Neural cell (in vitro differentiated cells): ENCODE results near the gene RSRP1. TPM values are rescaled to one million over a fixed set of nuclear protein-coding genes. Genes with fewer than 3 reads are reported as not detected.
A peak's percentile ranks its signal among the peaks of the same experiment; 100 is the strongest.

ENCODE experiments used
- H2AFZ ChIP-seq: fragments of 200-600, 300-800 bp; sonication (generic), shearing (Covaris generic); 2 replicates; pipeline ENCODE4 v1.6.0; 2014; ENCODE audit warnings: low read depth, mild to moderate bottlenecking, antibody characterized with exemption, low read length, moderate library complexity
- H3F3A ChIP-seq: fragments of 200-600 bp; shearing (Covaris generic); 2 replicates; pipeline ENCODE4 v1.6.1; 2016; ENCODE audit warnings: mild to moderate bottlenecking, moderate library complexity, mixed read lengths, antibody characterized with exemption, low read length; ENCODE audit not compliant: insufficient read depth, poor library complexity, severe bottlenecking
- H3K27ac ChIP-seq: fragments of 200-600, 300-800 bp; sonication (generic), shearing (Covaris generic); 2 replicates; pipeline ENCODE4 v1.5.1; 2014; ENCODE audit warnings: mild to moderate bottlenecking, low read length, moderate library complexity
- H3K27me3 ChIP-seq: fragments of 300-800, 200-600 bp; sonication (generic), shearing (Covaris generic); 2 replicates; pipeline ENCODE4 v1.6.0; 2014; ENCODE audit warnings: mild to moderate bottlenecking, low read depth, low read length, moderate library complexity; ENCODE audit not compliant: insufficient read depth
- H3K36me3 ChIP-seq: fragments of 300-800, 200-600 bp; sonication (generic), shearing (Covaris generic); 2 replicates; pipeline ENCODE4 v1.5.1; 2014; ENCODE audit warnings: mild to moderate bottlenecking, antibody characterized with exemption, low read length, moderate library complexity; ENCODE audit not compliant: insufficient read depth
- H3K4me2 ChIP-seq: fragments of 300-800, 200-600 bp; sonication (generic), shearing (Covaris generic); 2 replicates; pipeline ENCODE4 v1.6.0; 2014; ENCODE audit warnings: mild to moderate bottlenecking, low read length
- H3K4me3 ChIP-seq: fragments of 300-800, 200-600 bp; sonication (generic), shearing (Covaris generic); 2 replicates; pipeline ENCODE4 v1.5.1; 2014; ENCODE audit warnings: mild to moderate bottlenecking, low read length, moderate library complexity
- H3K79me2 ChIP-seq: fragments of 200-600 bp; shearing (Covaris generic); replicated peaks from 2 replicates; pipeline ENCODE4 v1.6.0; 2014; ENCODE audit warnings: mild to moderate bottlenecking, low read length, moderate library complexity; ENCODE audit not compliant: insufficient read depth
- H3K9ac ChIP-seq: fragments of 300-800, 200-600 bp; sonication (generic), shearing (Covaris generic); 2 replicates; pipeline ENCODE4 v1.6.1; 2016; ENCODE audit warnings: mild to moderate bottlenecking, low read length, mixed read lengths
- H3K9me2 ChIP-seq: fragments of 200-600 bp; shearing (Covaris generic); 2 replicates; pipeline ENCODE4 v1.6.1; 2016; ENCODE audit warnings: mild to moderate bottlenecking, low read length, mixed read lengths; ENCODE audit not compliant: insufficient read depth
- H3K9me3 ChIP-seq: fragments of 200-600, 300-800 bp; sonication (generic), shearing (Covaris generic); 2 replicates; pipeline ENCODE4 v1.6.1; 2016; ENCODE audit warnings: mild to moderate bottlenecking, mixed run types, low read length, moderate library complexity, mixed read lengths
- H4K20me1 ChIP-seq: fragments of 200-600 bp; shearing (Covaris generic); 2 replicates; pipeline ENCODE4 v1.6.1; 2016; ENCODE audit warnings: mild to moderate bottlenecking, mixed run types; ENCODE audit not compliant: insufficient read depth
- EP300 ChIP-seq: fragments of 450-650 bp; conservative IDR thresholded peaks from 2 replicates; pipeline ENCODE4 v1.6.1; 2014; ENCODE audit warnings: antibody characterized with exemption, mild to moderate bottlenecking, moderate library complexity; ENCODE audit not compliant: poor library complexity, severe bottlenecking
- EZH2 ChIP-seq: fragments of 200-600, 300-800 bp; shearing (Covaris generic), sonication (generic); IDR thresholded peaks from 2 replicates; pipeline ENCODE4 v1.6.1; 2014; ENCODE audit warnings: antibody characterized with exemption, low read length, borderline replicate concordance, mild to moderate bottlenecking; ENCODE audit not compliant: insufficient read depth, poor library complexity, severe bottlenecking
- MXI1 ChIP-seq: fragments of 450-650 bp; conservative IDR thresholded peaks from 2 replicates; pipeline ENCODE4 v1.6.1; 2014; ENCODE audit warnings: antibody characterized with exemption, mild to moderate bottlenecking; ENCODE audit not compliant: poor library complexity, severe bottlenecking
- POLR2AphosphoS5 ChIP-seq: IDR thresholded peaks from 2 replicates; pipeline ENCODE4 v1.6.1; 2012
- RAD21 ChIP-seq: fragments of 450-650 bp; conservative IDR thresholded peaks from 2 replicates; pipeline ENCODE4 v1.6.1; 2014; ENCODE audit warnings: antibody characterized with exemption, mild to moderate bottlenecking, moderate library complexity
- REST ChIP-seq: IDR thresholded peaks from 2 replicates; pipeline ENCODE4 v1.6.1; 2012; ENCODE audit warnings: borderline replicate concordance
- SMC3 ChIP-seq: fragments of 450-650 bp; conservative IDR thresholded peaks from 2 replicates; pipeline ENCODE4 v1.6.1; 2014; ENCODE audit warnings: antibody characterized with exemption, mild to moderate bottlenecking, moderate library complexity; ENCODE audit not compliant: poor library complexity
- polyA plus RNA-seq: library from polyadenylated mRNA; depleted of rRNA; stranded (reverse); fragments of >200 nt; gene quantifications from 2 replicates; pipeline ENCODE4 v1.2.3, GENCODE V29; 2014
- TF ChIP-seq, protein P1 (sequence below): fragments of 450-650 bp; IDR thresholded peaks from 2 replicates; pipeline ENCODE4 v1.5.1; 2014; ENCODE audit warnings: antibody characterized with exemption, mild to moderate bottlenecking, moderate library complexity; ENCODE audit not compliant: poor library complexity, severe bottlenecking

The RSRP1 gene
- polyA plus RNA-seq, 1 donor from 2014 or later = 152 TPM

GRCh38 chr1:25255706-25256577 is 8.7 kb upstream of the RSRP1 start:
- Histone ChIP-seq H3K79me2 (no peaks in the 10 kb centered on the region), H3K27me3 (no peaks in the 10 kb centered on the region), H2AFZ (no peak overlapping the region), H3K9me2 (no peaks in the 10 kb centered on the region), H3K4me3 (peak overlapping the region; percentile 23), H3K9me3 (no peaks in the 10 kb centered on the region), H3K9ac (no peak overlapping the region), H3K4me2 (no peak overlapping the region), H4K20me1 (no peaks in the 10 kb centered on the region), H3F3A (no peaks in the 10 kb centered on the region), H3K36me3 (no peaks in the 10 kb centered on the region), H3K27ac (peak overlapping the region; percentile 39)
- TF ChIP-seq SMC3 = no peak
- TF ChIP-seq EP300 = peak; percentile 20
- peak; percentile 39 for TF ChIP-seq POLR2AphosphoS5

DNA sequence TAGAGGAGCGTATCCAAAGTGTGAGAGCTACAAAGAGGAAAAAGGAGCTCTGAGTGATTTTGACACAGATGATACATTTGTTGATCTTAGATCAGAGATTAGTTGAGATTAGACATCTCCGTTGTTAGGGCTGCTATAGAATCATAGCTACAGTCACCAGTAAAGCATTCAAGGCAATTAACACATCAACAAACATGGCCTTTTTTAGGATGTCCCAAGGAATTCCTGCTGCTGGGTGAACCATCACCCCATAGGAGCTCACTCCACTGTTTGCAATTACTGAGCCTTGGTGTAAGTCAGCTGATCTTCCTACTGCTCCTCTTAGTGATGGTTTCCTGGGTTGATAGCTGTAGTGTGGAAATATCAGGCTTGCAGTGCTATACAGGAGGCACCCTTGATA is 6.7 kb upstream of the RSRP1 start:
- H3K4me2 ChIP-seq = no peak overlapping the region
- no peaks in the 10 kb centered on the region for H3K9me2 ChIP-seq
- no peak overlapping the region for H3K9ac ChIP-seq
- no peaks in the 10 kb centered on the region for H3K79me2 ChIP-seq
- TF ChIP-seq RAD21 (no peak), SMC3 (no peak), EZH2 (no peak), MXI1 (no peak), POLR2AphosphoS5 (no peak)
- TF ChIP-seq, protein P1, sequence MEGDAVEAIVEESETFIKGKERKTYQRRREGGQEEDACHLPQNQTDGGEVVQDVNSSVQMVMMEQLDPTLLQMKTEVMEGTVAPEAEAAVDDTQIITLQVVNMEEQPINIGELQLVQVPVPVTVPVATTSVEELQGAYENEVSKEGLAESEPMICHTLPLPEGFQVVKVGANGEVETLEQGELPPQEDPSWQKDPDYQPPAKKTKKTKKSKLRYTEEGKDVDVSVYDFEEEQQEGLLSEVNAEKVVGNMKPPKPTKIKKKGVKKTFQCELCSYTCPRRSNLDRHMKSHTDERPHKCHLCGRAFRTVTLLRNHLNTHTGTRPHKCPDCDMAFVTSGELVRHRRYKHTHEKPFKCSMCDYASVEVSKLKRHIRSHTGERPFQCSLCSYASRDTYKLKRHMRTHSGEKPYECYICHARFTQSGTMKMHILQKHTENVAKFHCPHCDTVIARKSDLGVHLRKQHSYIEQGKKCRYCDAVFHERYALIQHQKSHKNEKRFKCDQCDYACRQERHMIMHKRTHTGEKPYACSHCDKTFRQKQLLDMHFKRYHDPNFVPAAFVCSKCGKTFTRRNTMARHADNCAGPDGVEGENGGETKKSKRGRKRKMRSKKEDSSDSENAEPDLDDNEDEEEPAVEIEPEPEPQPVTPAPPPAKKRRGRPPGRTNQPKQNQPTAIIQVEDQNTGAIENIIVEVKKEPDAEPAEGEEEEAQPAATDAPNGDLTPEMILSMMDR = no peak
- H4K20me1 ChIP-seq = no peaks in the 10 kb centered on the region
- no peak overlapping the region for H3K27ac ChIP-seq
- H2AFZ ChIP-seq = no peak overlapping the region
- no peaks in the 10 kb centered on the region for H3K36me3 ChIP-seq
- H3F3A ChIP-seq = no peaks in the 10 kb centered on the region
- no peak overlapping the region for H3K4me3 ChIP-seq
- H3K9me3 ChIP-seq = no peaks in the 10 kb centered on the region
- no peaks in the 10 kb centered on the region for H3K27me3 ChIP-seq

DNA sequence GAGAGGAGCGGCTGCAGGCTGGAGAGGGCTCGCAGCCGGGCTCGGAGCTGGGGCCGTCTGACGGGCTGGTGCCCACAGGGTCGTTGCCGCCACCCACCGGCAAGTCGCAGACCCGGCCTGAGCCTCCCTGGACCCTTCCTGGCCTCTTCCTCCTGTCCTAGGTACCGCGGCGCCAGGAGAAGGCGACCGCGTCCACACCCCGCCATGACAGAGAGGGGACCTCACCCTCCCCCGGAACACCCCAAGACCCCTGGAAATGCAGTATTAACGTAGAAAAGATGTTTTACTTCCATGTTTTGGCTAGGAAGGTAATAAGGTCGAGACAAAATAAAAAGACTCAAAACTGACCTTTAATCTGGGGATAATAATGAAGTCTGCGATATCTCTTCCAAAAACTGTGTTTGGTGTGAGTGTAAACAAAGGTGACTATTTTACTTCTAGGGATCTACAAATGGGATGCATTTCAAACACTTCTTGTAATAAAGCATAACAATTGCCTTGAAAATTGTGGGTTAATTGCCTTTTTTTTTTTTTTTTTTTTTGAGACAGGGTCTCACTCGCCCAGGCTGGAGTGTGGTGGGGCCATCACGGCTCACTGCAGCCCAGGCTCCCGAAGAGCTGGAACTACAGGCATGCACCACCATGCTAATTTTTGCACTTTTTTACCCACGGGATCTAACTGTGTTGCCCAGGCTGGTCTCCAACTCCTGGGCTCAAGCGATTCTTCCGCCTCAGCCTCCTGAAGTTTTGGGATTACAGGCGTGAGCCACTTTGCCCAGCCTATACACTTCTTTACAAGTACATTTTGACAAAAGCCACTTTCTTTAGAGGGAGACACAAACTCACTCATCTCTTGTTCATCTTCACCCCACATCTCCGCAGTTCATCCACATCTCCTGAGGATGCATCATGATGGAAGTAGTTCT is 838 bp upstream of the RSRP1 start:
- Histone ChIP-seq H3K4me2 (peak overlapping the region; percentile 24), H3K27ac (peak overlapping the region; percentile 82), H3F3A (no peaks in the 10 kb centered on the region), H3K27me3 (no peaks in the 10 kb centered on the region), H3K9me2 (no peaks in the 10 kb centered on the region), H3K79me2 (peaks cover 31% of the 10 kb centered on the region), H3K9ac (peak overlapping the region; percentile 82), H3K36me3 (peaks cover 8% of the 10 kb centered on the region), H3K4me3 (peak overlapping the region; percentile 87), H2AFZ (peak overlapping the region; percentile 65), H3K9me3 (no peaks in the 10 kb centered on the region), H4K20me1 (no peaks in the 10 kb centered on the region)
- TF ChIP-seq, protein P1 = peak; percentile 44
- TF ChIP-seq RAD21 = no peak
- no peak for TF ChIP-seq POLR2AphosphoS5
- no peak for TF ChIP-seq EP300
- no peak for TF ChIP-seq MXI1
- TF ChIP-seq REST = no peak
- no peak for TF ChIP-seq EZH2
- TF ChIP-seq SMC3 = peak; percentile 33
